NCI-H446 (cell line): ENCODE measurements around the gene CRY1.

Source experiments
- DNase-seq, 2 experiments: peaks; one replicate each; lab custom pipeline; 2025; lab: John Stamatoyannopoulos, UW

Gene CRY1

GRCh38 chr12:106960443-106960842, 132.9 kb downstream of the CRY1 start:
- no peak for DNase-seq

- DNase-seq, result no peak
Observed at GRCh38 chr12:106957583-106957982, 135.8 kb downstream of the CRY1 start.

- peak in 1 of 2 experiments; percentile 66 for DNase-seq
Observed at GRCh38 chr12:106956048-106956578, 137.2 kb downstream of the CRY1 start.

- peak; percentile 93 to 98 for DNase-seq
Observed at GRCh38 chr12:106955377-106956047, 137.8 kb downstream of the CRY1 start, which contains the start of gene TMEM263. TMEM263 (plus strand) TSS chr12:106955907; CDS start chr12:106967117, 11,210 bp downstream.

- no peak for DNase-seq
Observed at GRCh38 chr12:106954462-106955376, 138.6 kb downstream of the CRY1 start.

DNA sequence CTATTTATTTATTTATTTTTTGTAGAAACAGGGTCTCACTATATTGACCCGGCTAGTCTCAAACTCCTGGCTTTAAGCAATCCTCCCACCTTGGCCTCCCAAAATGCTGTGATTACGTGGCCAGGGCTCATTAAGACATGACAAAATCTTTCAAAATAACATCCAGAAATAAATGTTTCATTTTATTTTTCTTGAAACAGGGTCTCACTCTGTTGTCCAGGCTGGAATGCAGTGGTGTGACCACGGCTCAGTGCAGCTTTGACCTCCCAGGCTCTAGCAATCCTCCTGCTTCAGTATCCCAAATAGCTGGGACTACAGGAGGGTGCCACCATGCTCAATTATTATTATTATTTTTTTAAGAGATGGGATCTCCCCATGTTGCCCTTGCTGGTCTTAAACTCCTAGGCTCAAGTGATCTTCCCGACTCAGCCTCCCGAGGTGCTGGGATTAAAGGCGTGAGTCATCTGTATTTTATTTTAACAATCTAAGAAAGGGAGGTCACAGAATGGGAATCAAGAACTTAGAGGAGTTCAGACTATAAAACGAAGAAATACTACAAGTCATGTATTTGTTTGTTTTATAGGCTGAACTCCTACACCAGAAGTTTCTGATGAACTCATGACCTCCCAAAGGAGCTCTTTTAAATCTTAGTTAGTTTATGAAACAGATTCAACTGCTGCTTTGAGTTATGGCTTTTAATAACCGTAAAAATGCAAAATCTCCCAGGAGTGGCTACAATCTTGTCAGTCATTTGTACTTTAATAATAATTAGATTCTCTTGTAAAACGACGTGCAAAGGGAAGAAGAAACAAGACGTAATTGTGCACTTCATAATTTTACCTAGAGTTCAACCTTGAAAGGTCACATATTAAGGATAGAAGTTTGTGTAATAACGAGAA, 139.7 kb downstream of the CRY1 start:
- DNase-seq, result no peak

DNA sequence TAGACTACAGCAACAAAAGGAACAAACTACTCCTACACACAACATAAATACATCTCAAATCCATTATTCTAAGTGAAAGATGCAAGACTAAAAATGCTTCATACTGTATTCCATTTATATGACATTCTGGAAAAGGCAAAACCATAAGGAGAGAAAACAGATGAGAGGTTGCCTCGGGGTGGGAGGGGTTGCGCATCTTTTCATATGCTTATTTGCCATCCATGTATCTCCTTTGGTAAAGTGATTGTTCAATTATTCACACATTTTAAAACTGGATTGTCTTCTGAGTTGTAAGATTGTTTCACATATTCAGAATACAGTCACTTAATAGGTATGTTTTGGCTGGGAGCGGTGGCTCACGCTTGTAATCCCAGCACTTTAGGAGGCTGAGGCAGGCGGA, 142.8 kb downstream of the CRY1 start:
- no peak for DNase-seq

DNA sequence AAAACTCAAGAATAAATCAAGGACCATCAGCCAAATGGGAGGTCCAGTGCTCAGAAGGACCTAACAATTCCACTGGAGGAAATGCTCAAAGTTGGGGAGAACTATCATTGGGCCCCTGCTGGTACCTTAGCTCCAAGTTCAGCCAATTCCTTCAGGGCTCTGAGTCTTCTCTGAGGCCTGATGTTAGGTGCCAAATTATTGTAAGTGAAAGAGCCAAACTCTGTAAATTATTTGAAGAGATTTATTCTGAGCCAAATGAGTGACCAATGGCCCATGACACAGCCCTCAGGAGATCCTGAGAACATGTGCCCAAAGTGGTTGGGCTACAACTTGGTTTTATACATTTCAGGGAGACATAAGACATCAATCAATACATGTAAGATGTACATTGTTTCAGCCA, 145.9 kb downstream of the CRY1 start:
- DNase-seq, result no peak

GRCh38 chr12:106945261-106945851, 148.0 kb downstream of the CRY1 start:
- DNase-seq, result no peak

DNA sequence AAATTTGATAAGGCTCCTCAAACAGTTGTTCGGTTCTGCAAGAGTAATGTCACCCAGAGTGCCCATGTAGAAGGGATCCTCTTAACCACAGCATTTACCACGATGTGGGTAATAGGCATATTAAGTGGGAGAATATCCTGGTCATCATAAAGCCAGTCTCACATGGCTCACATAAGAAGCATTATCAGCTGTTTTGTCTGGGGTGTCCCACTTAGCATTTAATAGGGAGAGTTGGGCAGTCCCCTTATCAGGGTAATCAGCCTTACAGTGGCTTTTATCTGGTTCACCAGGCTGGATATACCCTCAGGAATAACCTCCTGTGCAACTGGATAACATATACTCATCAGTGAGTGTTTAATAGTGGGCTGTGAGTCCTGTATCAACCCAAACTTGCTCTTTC, 150.6 kb downstream of the CRY1 start:
- DNase-seq, result no peak

DNA sequence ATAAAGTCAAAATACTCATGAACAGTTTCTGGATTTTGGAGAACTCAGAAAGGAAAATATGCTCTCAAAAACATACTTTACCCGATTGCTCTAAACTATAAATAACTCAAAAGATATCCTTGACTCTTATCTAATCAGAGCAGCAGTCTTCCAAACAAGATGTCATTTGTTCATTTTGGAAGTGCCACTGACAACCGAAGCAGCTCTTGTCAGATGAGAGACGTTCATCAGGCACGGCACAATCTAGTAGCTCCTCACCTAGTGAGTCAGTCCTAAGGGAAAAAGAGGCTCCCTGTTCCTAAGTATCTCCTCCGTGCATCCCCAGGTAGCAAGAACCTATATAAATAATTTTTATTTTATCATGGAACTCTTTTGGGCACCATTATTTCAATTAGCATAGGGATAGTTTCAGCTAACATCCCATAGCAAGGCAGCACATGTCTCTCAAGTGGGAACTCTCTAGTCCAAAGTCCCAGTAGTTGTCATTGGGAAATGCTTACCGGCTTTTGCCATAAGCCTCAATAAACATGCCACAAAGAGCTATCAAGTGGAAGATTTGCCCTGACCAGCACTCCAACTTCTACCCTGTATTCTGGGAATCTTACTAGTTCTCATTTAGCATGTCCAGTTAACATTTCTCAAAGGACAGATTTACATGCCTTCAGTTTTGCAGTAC, 151.7 kb downstream of the CRY1 start:
- no peak for DNase-seq
